ENCODE results near the gene PARP6. TPM values are rescaled to one million over a fixed set of nuclear protein-coding genes. Genes with fewer than 3 reads are reported as not detected.

Gene PARP6
- total RNA-seq, 1 experiment from 2014 or later = 110 TPM

DNA sequence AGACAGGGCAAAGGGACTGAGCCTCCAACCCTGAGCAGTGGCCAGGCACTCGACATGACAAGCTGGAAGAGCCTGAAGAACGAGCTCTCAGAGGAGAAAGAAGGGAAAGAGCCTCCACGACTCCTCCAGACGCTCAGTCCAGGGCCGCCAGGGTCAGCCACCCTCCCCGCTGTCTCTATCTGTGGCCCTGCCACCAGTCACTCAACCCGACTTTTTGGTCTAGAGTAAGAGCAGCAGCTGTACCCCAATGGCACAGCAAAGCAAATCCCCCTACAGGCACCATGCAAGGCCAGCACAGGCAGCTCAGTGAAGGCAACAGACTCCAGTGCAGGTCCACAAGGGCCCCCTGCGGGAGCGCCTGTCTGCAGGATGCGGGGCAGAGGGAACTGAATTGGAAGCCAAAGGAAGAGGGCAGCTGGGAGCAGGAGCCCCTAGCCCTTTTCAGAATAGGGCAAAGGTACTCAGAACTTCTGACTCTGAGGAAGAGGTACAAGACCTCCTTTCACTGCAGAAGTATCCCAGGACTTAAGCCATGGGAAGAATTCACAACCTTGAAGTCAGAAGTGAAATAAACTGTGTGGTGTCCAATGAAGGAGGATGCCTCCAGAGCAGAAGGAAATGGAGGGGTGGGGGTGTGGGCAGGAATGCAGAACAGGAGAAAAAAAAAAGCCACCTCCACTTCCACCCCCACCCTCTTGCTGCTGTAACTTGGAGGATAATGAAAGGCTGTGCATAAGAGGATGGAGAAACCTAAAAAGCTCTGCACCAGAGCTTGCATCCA is 66.3 kb downstream of the PARP6 start:
- CTCF ChIA-PET = no interaction called here
- no peak for DNase-seq
- Mint-ChIP-seq H3K9me3 (ENCODE audit: low read depth, unreplicated experiment) (no peaks in the 10 kb centered on the region), H3K4me3 (ENCODE audit: low read depth, unreplicated experiment) (no peak overlapping the region), H3K27ac (ENCODE audit: unreplicated experiment) (peak overlapping the region; percentile 64), H3K27me3 (ENCODE audit: unreplicated experiment) (no peaks in the 10 kb centered on the region), H3K4me1 (ENCODE audit: low read depth, unreplicated experiment) (peaks cover 37% of the 10 kb centered on the region), H3K36me3 (ENCODE audit: insufficient read depth, unreplicated experiment) (peaks cover 94% of the 10 kb centered on the region)
- BruUV-seq (replicated peaks) = no TSS peak
- intact Hi-C loops (cut with micrococcal nuclease; ENCODE audit: unreplicated experiment) = no loop called here
- TF ChIP-seq, protein P1, sequence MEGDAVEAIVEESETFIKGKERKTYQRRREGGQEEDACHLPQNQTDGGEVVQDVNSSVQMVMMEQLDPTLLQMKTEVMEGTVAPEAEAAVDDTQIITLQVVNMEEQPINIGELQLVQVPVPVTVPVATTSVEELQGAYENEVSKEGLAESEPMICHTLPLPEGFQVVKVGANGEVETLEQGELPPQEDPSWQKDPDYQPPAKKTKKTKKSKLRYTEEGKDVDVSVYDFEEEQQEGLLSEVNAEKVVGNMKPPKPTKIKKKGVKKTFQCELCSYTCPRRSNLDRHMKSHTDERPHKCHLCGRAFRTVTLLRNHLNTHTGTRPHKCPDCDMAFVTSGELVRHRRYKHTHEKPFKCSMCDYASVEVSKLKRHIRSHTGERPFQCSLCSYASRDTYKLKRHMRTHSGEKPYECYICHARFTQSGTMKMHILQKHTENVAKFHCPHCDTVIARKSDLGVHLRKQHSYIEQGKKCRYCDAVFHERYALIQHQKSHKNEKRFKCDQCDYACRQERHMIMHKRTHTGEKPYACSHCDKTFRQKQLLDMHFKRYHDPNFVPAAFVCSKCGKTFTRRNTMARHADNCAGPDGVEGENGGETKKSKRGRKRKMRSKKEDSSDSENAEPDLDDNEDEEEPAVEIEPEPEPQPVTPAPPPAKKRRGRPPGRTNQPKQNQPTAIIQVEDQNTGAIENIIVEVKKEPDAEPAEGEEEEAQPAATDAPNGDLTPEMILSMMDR (IDR thresholded peaks at IDR 0.05; ENCODE audit: unreplicated experiment) = no peak

DNA sequence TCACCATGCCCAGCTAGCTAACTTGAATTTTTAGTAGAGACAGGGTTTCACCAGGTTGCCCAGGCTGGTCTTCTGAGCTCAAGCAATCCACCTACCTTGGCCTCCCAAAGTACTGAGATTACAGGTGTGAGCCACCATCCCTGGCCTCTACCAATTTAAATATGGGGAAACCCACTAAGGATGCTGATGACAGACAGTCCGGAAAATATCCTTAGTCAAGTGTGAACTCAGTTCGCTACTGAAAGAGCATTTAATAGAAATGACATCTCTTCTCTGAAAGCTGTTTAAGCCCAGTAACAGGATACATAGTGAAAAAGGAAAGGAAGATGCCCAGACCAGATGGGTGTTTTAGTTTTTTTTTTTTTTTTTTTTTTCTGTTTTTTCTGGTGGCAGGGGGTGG is 67.1 kb downstream of the PARP6 start:
- Mint-ChIP-seq H3K4me3 (ENCODE audit: low read depth, unreplicated experiment) (no peak overlapping the region), H3K36me3 (ENCODE audit: insufficient read depth, unreplicated experiment) (peaks cover 94% of the 10 kb centered on the region), H3K27ac (ENCODE audit: unreplicated experiment) (no peak overlapping the region)

DNA sequence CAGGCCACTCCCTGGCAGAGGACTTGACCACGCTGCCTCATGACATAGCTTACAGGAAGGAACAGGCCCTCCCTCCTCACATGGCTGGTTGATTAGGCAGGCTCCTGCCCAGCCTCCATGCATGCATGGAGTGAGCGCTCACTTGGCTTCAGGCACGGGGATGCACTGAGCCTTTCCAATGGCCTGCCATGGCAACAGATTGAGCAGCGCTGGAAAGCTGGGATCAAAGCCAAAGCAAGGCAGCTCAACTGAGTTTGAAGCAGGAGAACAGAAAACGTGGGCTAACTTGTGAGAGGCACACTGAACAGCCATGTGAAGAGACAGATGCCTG is 68.9 kb downstream of the PARP6 start:
- intact Hi-C loops (cut with micrococcal nuclease; ENCODE audit: unreplicated experiment) = no loop called here
- peaks cover 93% of the 10 kb centered on the region for H3K36me3 Mint-ChIP-seq (ENCODE audit: insufficient read depth, unreplicated experiment)
- H3K27ac Mint-ChIP-seq (ENCODE audit: unreplicated experiment) = peak overlapping the region; percentile 24
- DNase-seq = no peak
- no peak overlapping the region for H3K4me3 Mint-ChIP-seq (ENCODE audit: low read depth, unreplicated experiment)
- H3K9me3 Mint-ChIP-seq (ENCODE audit: low read depth, unreplicated experiment) = no peaks in the 10 kb centered on the region
- H3K27me3 Mint-ChIP-seq (ENCODE audit: unreplicated experiment) = no peaks in the 10 kb centered on the region
- peaks cover 44% of the 10 kb centered on the region for H3K4me1 Mint-ChIP-seq (ENCODE audit: low read depth, unreplicated experiment)
- BruUV-seq (replicated peaks) = no TSS peak
- TF ChIP-seq, protein P1 (IDR thresholded peaks at IDR 0.05; ENCODE audit: unreplicated experiment) = no peak
- CTCF ChIA-PET = interaction anchor here (0.5 kb wide), 1 partner anchor 460 kb away, joined by 5 read pairs; no protein-coding TSS in a partner anchor

More for the DNA sequence above, 67.1 kb downstream of the PARP6 start:
- no peak for DNase-seq
- TSS peak; percentile 3 for BruUV-seq (replicated peaks)
- CTCF ChIA-PET = no interaction called here
- TF ChIP-seq, protein P1 (IDR thresholded peaks at IDR 0.05; ENCODE audit: unreplicated experiment) = no peak
- peaks cover 39% of the 10 kb centered on the region for H3K4me1 Mint-ChIP-seq (ENCODE audit: low read depth, unreplicated experiment)
- H3K27me3 Mint-ChIP-seq (ENCODE audit: unreplicated experiment) = no peaks in the 10 kb centered on the region
- no peaks in the 10 kb centered on the region for H3K9me3 Mint-ChIP-seq (ENCODE audit: low read depth, unreplicated experiment)
- intact Hi-C loops (cut with micrococcal nuclease; ENCODE audit: unreplicated experiment) = no loop called here

DNA sequence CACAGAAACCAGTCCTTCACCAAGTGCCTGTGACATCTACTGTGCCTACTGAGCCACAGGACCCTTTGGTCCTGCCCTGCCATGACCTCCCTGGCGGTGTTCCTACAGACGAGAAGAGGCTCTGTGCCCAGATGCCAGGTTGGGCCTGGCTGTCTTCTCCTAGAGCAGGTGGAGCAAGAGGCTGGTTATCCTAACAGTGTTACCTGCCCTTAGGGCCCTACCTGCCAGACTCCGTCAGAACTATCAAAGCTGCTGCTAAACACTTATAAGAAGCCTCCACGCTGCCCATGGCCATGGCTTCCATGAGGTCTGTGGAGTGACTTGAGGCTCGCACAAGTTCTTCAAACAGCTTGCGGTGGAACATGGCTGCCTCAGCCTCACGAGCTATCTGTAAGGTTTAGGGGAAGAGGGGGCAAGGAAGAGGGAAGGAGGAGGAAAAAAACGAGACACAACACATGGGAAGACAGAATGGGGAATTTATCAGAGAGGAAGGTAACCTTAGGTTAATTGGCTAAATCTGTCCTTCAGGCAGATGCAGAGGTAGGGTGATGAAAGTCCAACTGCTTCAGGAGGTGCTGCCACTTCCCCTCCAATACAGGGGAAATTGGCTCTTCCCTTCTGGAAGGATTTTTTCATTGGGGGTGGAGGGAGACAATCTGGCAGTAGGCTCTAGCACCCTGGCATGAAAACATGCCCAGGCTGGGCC is 69.4 kb downstream of the PARP6 start:
- Mint-ChIP-seq H3K36me3 (ENCODE audit: insufficient read depth, unreplicated experiment) (peaks cover 93% of the 10 kb centered on the region), H3K27me3 (ENCODE audit: unreplicated experiment) (no peaks in the 10 kb centered on the region), H3K4me1 (ENCODE audit: low read depth, unreplicated experiment) (peaks cover 49% of the 10 kb centered on the region), H3K27ac (ENCODE audit: unreplicated experiment) (peak overlapping the region; percentile 24), H3K4me3 (ENCODE audit: low read depth, unreplicated experiment) (no peak overlapping the region), H3K9me3 (ENCODE audit: low read depth, unreplicated experiment) (no peaks in the 10 kb centered on the region)
- CTCF ChIA-PET = interaction anchor here (0.5 kb wide), 1 partner anchor 459 kb away, joined by 5 read pairs; no protein-coding TSS in a partner anchor
- BruUV-seq (replicated peaks) = no TSS peak
- no peak for DNase-seq
- TF ChIP-seq, protein P1 (IDR thresholded peaks at IDR 0.05; ENCODE audit: unreplicated experiment) = no peak
- intact Hi-C loops (cut with micrococcal nuclease; ENCODE audit: unreplicated experiment) = no loop called here
